IMR-90 (cell line): ENCODE results near the gene IQGAP2. TPM values are rescaled to one million over a fixed set of nuclear protein-coding genes. Genes with fewer than 3 reads are reported as not detected.

Experiments
- ATAC-seq: fragments of 200-7000 bp; cut with Tn5 transposase; 2 replicates; pipeline ENCODE4 v1.9.1; 2020; ENCODE audit warnings: low read depth, mild to moderate bottlenecking, moderate library complexity
- BruUV-seq: library from RNA; stranded (reverse); fragments of 400-500 nt; replicated peaks from 2 replicates; lab custom pipeline; 2021; lab: Mats Ljungman, UMichigan
- CTCF ChIA-PET: fragments of 300-600 bp; formaldehyde crosslinking; extraction: SDS; loops from one replicate; lab custom pipeline; 2021; ENCODE audit warnings: antibody characterized with exemption; lab: Yijun Ruan, JAX
- POLR2A ChIA-PET: fragments of 300-600 bp; sonication (Branson Sonifier 250); formaldehyde crosslinking; loops from one replicate; lab custom pipeline; 2022; ENCODE audit warnings: antibody characterized with exemption; ENCODE audit not compliant: unreplicated experiment; lab: Charles Lee
- DNase-seq: peaks from one replicate; pipeline ENCODE4 v3.0.0; 2013
- H2AFZ ChIP-seq: replicated peaks from 2 replicates; pipeline ENCODE3; 2013; ENCODE audit warnings: low read length, mild to moderate bottlenecking; ENCODE audit not compliant: poor library complexity
- H2AK5ac ChIP-seq: 2 replicates; pipeline ENCODE4 v1.6.1; 2013; ENCODE audit warnings: low read depth, low read length, inconsistent platforms
- H2AK9ac ChIP-seq: replicated peaks from 2 replicates; pipeline ENCODE3; 2013; ENCODE audit warnings: mild to moderate bottlenecking, low read depth, low read length, moderate library complexity; ENCODE audit not compliant: poor library complexity
- H2BK120ac ChIP-seq: 2 replicates; pipeline ENCODE4 v1.6.1; 2013; ENCODE audit warnings: low read depth, low read length, inconsistent platforms
- H2BK15ac ChIP-seq: 3 replicates; pipeline ENCODE4 v1.6.1; 2013; ENCODE audit warnings: low read depth, low read length, inconsistent platforms
- H2BK20ac ChIP-seq: 2 replicates; pipeline ENCODE4 v1.6.1; 2013; ENCODE audit warnings: low read depth, mild to moderate bottlenecking, inconsistent platforms, low read length, moderate library complexity
- H2BK5ac ChIP-seq: 2 replicates; pipeline ENCODE4 v1.6.1; 2013; ENCODE audit warnings: mild to moderate bottlenecking, low read depth, low read length, inconsistent platforms; ENCODE audit not compliant: poor library complexity, severe bottlenecking
- H3K14ac ChIP-seq: replicated peaks from 2 replicates; pipeline ENCODE4 v1.6.1; 2013; ENCODE audit warnings: low read depth, low read length, inconsistent platforms
- H3K18ac ChIP-seq: 2 replicates; pipeline ENCODE4 v1.6.1; 2013; ENCODE audit warnings: low read depth, low read length, control low read depth
- H3K23ac ChIP-seq: 2 replicates; pipeline ENCODE4 v1.6.1; 2013; ENCODE audit warnings: low read depth, low read length, inconsistent platforms
- H3K27ac ChIP-seq: 2 replicates; pipeline ENCODE4 v1.5.1; 2013; ENCODE audit warnings: mild to moderate bottlenecking, control low read depth, low read length; ENCODE audit not compliant: insufficient read depth
- H3K27me3 ChIP-seq: 2 replicates; pipeline ENCODE4 v1.6.1; 2013; ENCODE audit warnings: low read length; ENCODE audit not compliant: control insufficient read depth, insufficient read depth
- H3K36me3 ChIP-seq: 2 replicates; pipeline ENCODE4 v1.6.1; 2013; ENCODE audit warnings: low read length, mixed read lengths; ENCODE audit not compliant: control insufficient read depth, insufficient read depth
- H3K4ac ChIP-seq: 2 replicates; pipeline ENCODE4 v1.6.1; 2013; ENCODE audit warnings: low read depth, low read length, inconsistent platforms
- H3K4me1 ChIP-seq: 2 replicates; pipeline ENCODE4 v1.6.1; 2013; ENCODE audit warnings: low read length, mixed read lengths; ENCODE audit not compliant: control insufficient read depth, insufficient read depth
- H3K4me2 ChIP-seq: 2 replicates; pipeline ENCODE4 v1.6.1; 2013; ENCODE audit warnings: low read depth, mild to moderate bottlenecking, control low read depth, low read length, moderate library complexity
- H3K4me3 ChIP-seq: 2 replicates; pipeline ENCODE4 v1.5.1; 2013; ENCODE audit warnings: low read depth, mild to moderate bottlenecking, control low read depth, low read length, moderate library complexity; ENCODE audit not compliant: insufficient read depth
- H3K56ac ChIP-seq: 2 replicates; pipeline ENCODE4 v1.6.1; 2013; ENCODE audit warnings: low read length, inconsistent platforms; ENCODE audit not compliant: insufficient read depth; ENCODE audit errors: extremely low read depth
- H3K79me1 ChIP-seq, 2 experiments: 2 replicates each; pipeline ENCODE4 v1.6.1; 2013; ENCODE audit warnings: low read length in 2 of 2, inconsistent platforms in 1 of 2, low read depth in 1 of 2
- H3K9ac ChIP-seq: 2 replicates; pipeline ENCODE4 v1.6.1; 2013; ENCODE audit warnings: low read depth, low read length, control low read depth
- H3K9me1 ChIP-seq: 2 replicates; pipeline ENCODE4 v1.6.1; 2013; ENCODE audit warnings: low read length, inconsistent platforms; ENCODE audit not compliant: insufficient read depth
- H3K9me3 ChIP-seq: 2 replicates; pipeline ENCODE4 v1.6.1; 2013; ENCODE audit warnings: low read length; ENCODE audit not compliant: control insufficient read depth, insufficient read depth
- H4K20me1 ChIP-seq: 2 replicates; pipeline ENCODE4 v1.6.1; 2013; ENCODE audit warnings: low read length, inconsistent platforms; ENCODE audit not compliant: insufficient read depth
- H4K5ac ChIP-seq: 2 replicates; pipeline ENCODE4 v1.6.1; 2013; ENCODE audit warnings: mild to moderate bottlenecking, low read depth, low read length, control low read depth
- H4K8ac ChIP-seq, 2 experiments: 2 replicates each; pipeline ENCODE4 v1.6.1; 2013; ENCODE audit warnings: low read depth in 2 of 2, low read length in 2 of 2, control low read depth in 1 of 2, inconsistent platforms in 1 of 2
- H4K91ac ChIP-seq: 2 replicates; pipeline ENCODE4 v1.6.1; 2013; ENCODE audit warnings: low read depth, low read length, inconsistent platforms; ENCODE audit not compliant: insufficient read depth
- BHLHE40 ChIP-seq: fragments of 150-350 bp; IDR thresholded peaks from 2 replicates; pipeline ENCODE4 v1.6.1; 2016; ENCODE audit warnings: mild to moderate bottlenecking, low read depth, low read length
- CEBPB ChIP-seq: IDR thresholded peaks from 2 replicates; pipeline ENCODE4 v1.6.1; 2012; ENCODE audit warnings: low read depth, low read length, improper control_type of control experiment
- CHD1 ChIP-seq: IDR thresholded peaks from 2 replicates; pipeline ENCODE4 v1.6.1; 2012; ENCODE audit warnings: low read depth, low read length, improper control_type of control experiment
- CTCF ChIP-seq: conservative IDR thresholded peaks from 2 replicates; pipeline ENCODE4 v1.5.1; 2012; ENCODE audit warnings: mild to moderate bottlenecking, low read depth, low read length, improper control_type of control experiment
- ELK1 ChIP-seq: fragments of 150-350 bp; IDR thresholded peaks from 2 replicates; pipeline ENCODE4 v1.6.1; 2016; ENCODE audit warnings: low read depth, mild to moderate bottlenecking, low read length, moderate library complexity, borderline replicate concordance
- FOS ChIP-seq: fragments of 150-350 bp; IDR thresholded peaks from 2 replicates; pipeline ENCODE4 v1.6.1; 2016; ENCODE audit warnings: low read depth, low read length
- MAFK ChIP-seq: IDR thresholded peaks from 2 replicates; pipeline ENCODE4 v1.6.1; 2012; ENCODE audit warnings: low read depth, low read length, improper control_type of control experiment
- MAZ ChIP-seq: IDR thresholded peaks from 2 replicates; pipeline ENCODE4 v1.6.1; 2012; ENCODE audit warnings: low read depth, mild to moderate bottlenecking, low read length, improper control_type of control experiment, moderate library complexity, borderline replicate concordance
- MXI1 ChIP-seq: IDR thresholded peaks from 2 replicates; pipeline ENCODE4 v1.6.1; 2012; ENCODE audit warnings: low read depth, mild to moderate bottlenecking, low read length, moderate library complexity, borderline replicate concordance
- NFE2L2 ChIP-seq: fragments of 150-350 bp; IDR thresholded peaks from 2 replicates; pipeline ENCODE4 v1.6.1; 2016; ENCODE audit warnings: low read depth, mild to moderate bottlenecking, low read length
- POLR2A ChIP-seq: IDR thresholded peaks from 2 replicates; pipeline ENCODE4 v1.6.1; 2012; ENCODE audit warnings: mild to moderate bottlenecking, low read depth, low read length
- RAD21 ChIP-seq: IDR thresholded peaks from 2 replicates; pipeline ENCODE4 v1.6.1; 2012; ENCODE audit warnings: low read length, improper control_type of control experiment
- RCOR1 ChIP-seq: IDR thresholded peaks from 2 replicates; pipeline ENCODE4 v1.6.1; 2012; ENCODE audit warnings: mild to moderate bottlenecking, low read length, improper control_type of control experiment; ENCODE audit not compliant: insufficient replicate concordance
- RFX5 ChIP-seq: IDR thresholded peaks from 2 replicates; pipeline ENCODE4 v1.8.0; 2012; ENCODE audit warnings: low read depth, mild to moderate bottlenecking, low read length, moderate library complexity
- SMC3 ChIP-seq: fragments of 150-350 bp; IDR thresholded peaks from 2 replicates; pipeline ENCODE4 v1.6.1; 2016; ENCODE audit warnings: low read depth, mild to moderate bottlenecking, antibody characterized with exemption, low read length, moderate library complexity
- USF2 ChIP-seq: fragments of 150-350 bp; IDR thresholded peaks from 2 replicates; pipeline ENCODE4 v1.6.1; 2017; ENCODE audit warnings: mild to moderate bottlenecking, antibody characterized with exemption, low read length, low read depth
- WGBS, 2 experiments: methylation state at CpG; one replicate each; pipeline versions ENCODE4 v1.1.5 to v1.1.7; 2013; ENCODE audit warnings: missing lambda C conversion rate in 2 of 2; ENCODE audit not compliant: insufficient read length in 1 of 2; ENCODE audit errors: extremely low coverage in 2 of 2; 5-methylcytosine and 5-hydroxymethylcytosine counted together
- dilution Hi-C: fragments of 300-500 bp; cut with HindIII; formaldehyde crosslinking; loops from one replicate; pipeline ENCODE4 v1.14.3; 2018; ENCODE audit warnings: low sequenced_read_pairs; ENCODE audit not compliant: unreplicated experiment
- in situ Hi-C: fragments of 300-500 bp; cut with MboI; formaldehyde crosslinking; loops from 3 replicates; pipeline ENCODE4 v1.14.3; 2019; ENCODE audit warnings: low sequenced_read_pairs, inconsistent platforms, mixed read lengths
- intact Hi-C: fragments of 100-400 bp; cut with micrococcal nuclease; formaldehyde crosslinking; loops from 2 replicates; pipeline ENCODE4 v1.10.0; 2022
- polyA plus RNA-seq, 3 experiments: library from polyadenylated mRNA; depleted of rRNA; stranded (reverse); fragments of >200 nt; gene quantifications; 2 replicates each; pipeline ENCODE4 v1.2.3, GENCODE V29; 2012; ENCODE audit warnings: low replicate concordance in 1 of 3
- total RNA-seq: library from RNA; depleted of rRNA; stranded (reverse); fragments of >200 nt; gene quantifications from 2 replicates; pipeline ENCODE4 v1.2.3, GENCODE V29; 2012

IQGAP2 gene
- total and polyA plus RNA-seq, 2 of the 4 experiments (the other 2 are of a cell fraction) = 0.21 to 0.36 TPM

- Histone ChIP-seq H4K8ac (no peak overlapping the region), H2AK9ac (no peak overlapping the region), H4K20me1 (no peaks in the 10 kb centered on the region), H3K36me3 (no peaks in the 10 kb centered on the region), H2BK5ac (no peak overlapping the region), H3K9ac (no peak overlapping the region), H3K27me3 (peaks cover 5% of the 10 kb centered on the region), H3K23ac (no peak overlapping the region), H2BK120ac (no peak overlapping the region), H3K79me1 (no peaks in the 10 kb centered on the region), H3K4me1 (no peaks in the 10 kb centered on the region), H3K4me2 (no peak overlapping the region), H3K18ac (no peak overlapping the region), H3K9me1 (no peaks in the 10 kb centered on the region), H4K91ac (no peak overlapping the region), H3K14ac (no peak overlapping the region), H3K4ac (no peak overlapping the region), H2BK15ac (no peak overlapping the region), H2AK5ac (no peak overlapping the region), H2BK20ac (no peak overlapping the region), H4K5ac (no peak overlapping the region), H2AFZ (no peak overlapping the region), H3K9me3 (no peaks in the 10 kb centered on the region), H3K4me3 (no peak overlapping the region), H3K56ac (no peak overlapping the region), H3K27ac (no peak overlapping the region)
- TF ChIP-seq MAFK (no peak), RAD21 (no peak), RCOR1 (no peak), FOS (no peak), CEBPB (no peak), RFX5 (no peak), USF2 (no peak), POLR2A (no peak), NFE2L2 (no peak), CTCF (no peak), CHD1 (no peak), MAZ (no peak), BHLHE40 (no peak), ELK1 (no peak), MXI1 (no peak), SMC3 (no peak)
- no CpG with 5 or more reads among the region's 4 CpGs for WGBS, 2 experiments
- dilution Hi-C loops (no loop called here), intact Hi-C loops (no loop called here), in situ Hi-C loops (no loop called here)
- DNase-seq (no peak), ATAC-seq (no peak)
- no TSS peak for BruUV-seq
- ChIA-PET CTCF (no interaction called here), POLR2A (no interaction called here)
These were observed 19.8 kb upstream of the IQGAP2 start for GRCh38 chr5:76383126-76383832.
